Left ventricle myocardium inferior (tissue), 1 donor: ENCODE data around the gene POU4F1. TPM values are rescaled to one million over a fixed set of nuclear protein-coding genes. Genes with fewer than 3 reads are reported as not detected.

Experiments used
- DNase-seq: peaks from one replicate; pipeline ENCODE4 v3.0.0-alpha.2; 2020
- H3K27ac ChIP-seq: fragments of 200-600 bp; replicated peaks from 2 replicates; pipeline ENCODE4 v1.8.0; 2021
- H3K27me3 ChIP-seq: fragments of 200-600 bp; 2 replicates; pipeline ENCODE4 v1.8.0; 2021; ENCODE audit warnings: low read depth
- H3K36me3 ChIP-seq: fragments of 200-600 bp; 2 replicates; pipeline ENCODE4 v1.8.0; 2021
- H3K4me1 ChIP-seq: fragments of 200-600 bp; 2 replicates; pipeline ENCODE4 v1.8.0; 2021
- H3K4me3 ChIP-seq: fragments of 200-600 bp; 2 replicates; pipeline ENCODE4 v1.8.0; 2021; ENCODE audit warnings: mild to moderate bottlenecking, moderate library complexity
- H3K9me3 ChIP-seq: fragments of 200-600 bp; replicated peaks from 2 replicates; pipeline ENCODE4 v1.8.0; 2021
- intact Hi-C: fragments of 100-400 bp; cut with micrococcal nuclease; formaldehyde crosslinking; loops from one replicate; pipeline ENCODE4 v1.11.0; 2022
- total RNA-seq: library from RNA; stranded (reverse); fragmentation: NEBNext Ultra II Directional; extraction: Animal tissue kit (Norgen Biotek cat#: 25700); gene quantifications from one replicate; pipeline ENCODE4 v1.2.1, GENCODE V29; 2021
- TF ChIP-seq, protein P1 (sequence below): fragments of 200-600 bp; IDR thresholded peaks from 2 replicates; pipeline ENCODE4 v1.8.0; 2021; ENCODE audit warnings: antibody characterized with exemption, mild to moderate bottlenecking, borderline replicate concordance
- donor health status: DM: no; HTN: yes; CAD: no; lungs with severe emphysema.

Gene POU4F1
- total RNA-seq, 1 donor from 2014 or later = not detected

DNA sequence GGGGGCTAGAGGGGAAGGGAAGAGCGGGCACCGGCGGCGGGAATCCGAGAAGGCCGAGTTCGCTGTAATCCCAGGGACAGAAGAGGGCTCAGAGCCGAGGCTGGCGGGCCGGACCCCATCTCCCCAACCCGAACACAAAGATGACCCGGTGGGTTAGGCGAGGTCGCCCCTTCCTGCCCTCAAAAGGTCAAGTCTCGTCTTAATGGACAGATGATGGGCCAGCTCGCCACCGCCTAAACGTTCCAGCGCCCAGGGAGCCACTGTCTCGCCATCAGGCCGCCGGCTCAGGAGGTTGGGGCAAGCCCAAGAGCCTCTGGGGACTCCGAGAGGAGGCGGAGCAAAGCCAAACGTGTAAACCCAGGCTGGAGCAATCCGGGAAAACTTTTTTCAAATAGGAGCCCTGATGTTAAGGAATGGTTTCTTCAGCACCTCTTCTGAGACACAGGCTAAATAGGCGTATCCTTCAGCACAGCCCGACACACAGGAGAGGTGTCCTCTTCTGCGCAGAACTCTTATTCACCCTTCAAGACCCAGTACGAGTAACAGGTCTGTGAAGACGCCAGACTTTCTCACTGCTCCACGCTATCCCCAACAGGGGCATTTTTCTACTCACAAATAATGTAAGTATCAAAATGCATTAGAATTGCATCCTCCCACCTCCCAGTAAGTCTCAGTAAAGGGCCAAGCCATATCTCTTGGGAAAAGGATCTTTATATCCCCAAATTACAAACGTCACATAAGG is 6.3 kb upstream of the POU4F1 start:
- intact Hi-C loops = no loop called here
- Histone ChIP-seq H3K9me3 (no peaks in the 10 kb centered on the region), H3K36me3 (peaks cover 11% of the 10 kb centered on the region), H3K27me3 (peaks cover 77% of the 10 kb centered on the region), H3K4me3 (peak overlapping the region; percentile 68), H3K27ac (no peak overlapping the region), H3K4me1 (peaks cover 37% of the 10 kb centered on the region)
- no peak for DNase-seq
- TF ChIP-seq, protein P1, sequence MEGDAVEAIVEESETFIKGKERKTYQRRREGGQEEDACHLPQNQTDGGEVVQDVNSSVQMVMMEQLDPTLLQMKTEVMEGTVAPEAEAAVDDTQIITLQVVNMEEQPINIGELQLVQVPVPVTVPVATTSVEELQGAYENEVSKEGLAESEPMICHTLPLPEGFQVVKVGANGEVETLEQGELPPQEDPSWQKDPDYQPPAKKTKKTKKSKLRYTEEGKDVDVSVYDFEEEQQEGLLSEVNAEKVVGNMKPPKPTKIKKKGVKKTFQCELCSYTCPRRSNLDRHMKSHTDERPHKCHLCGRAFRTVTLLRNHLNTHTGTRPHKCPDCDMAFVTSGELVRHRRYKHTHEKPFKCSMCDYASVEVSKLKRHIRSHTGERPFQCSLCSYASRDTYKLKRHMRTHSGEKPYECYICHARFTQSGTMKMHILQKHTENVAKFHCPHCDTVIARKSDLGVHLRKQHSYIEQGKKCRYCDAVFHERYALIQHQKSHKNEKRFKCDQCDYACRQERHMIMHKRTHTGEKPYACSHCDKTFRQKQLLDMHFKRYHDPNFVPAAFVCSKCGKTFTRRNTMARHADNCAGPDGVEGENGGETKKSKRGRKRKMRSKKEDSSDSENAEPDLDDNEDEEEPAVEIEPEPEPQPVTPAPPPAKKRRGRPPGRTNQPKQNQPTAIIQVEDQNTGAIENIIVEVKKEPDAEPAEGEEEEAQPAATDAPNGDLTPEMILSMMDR = no peak

DNA sequence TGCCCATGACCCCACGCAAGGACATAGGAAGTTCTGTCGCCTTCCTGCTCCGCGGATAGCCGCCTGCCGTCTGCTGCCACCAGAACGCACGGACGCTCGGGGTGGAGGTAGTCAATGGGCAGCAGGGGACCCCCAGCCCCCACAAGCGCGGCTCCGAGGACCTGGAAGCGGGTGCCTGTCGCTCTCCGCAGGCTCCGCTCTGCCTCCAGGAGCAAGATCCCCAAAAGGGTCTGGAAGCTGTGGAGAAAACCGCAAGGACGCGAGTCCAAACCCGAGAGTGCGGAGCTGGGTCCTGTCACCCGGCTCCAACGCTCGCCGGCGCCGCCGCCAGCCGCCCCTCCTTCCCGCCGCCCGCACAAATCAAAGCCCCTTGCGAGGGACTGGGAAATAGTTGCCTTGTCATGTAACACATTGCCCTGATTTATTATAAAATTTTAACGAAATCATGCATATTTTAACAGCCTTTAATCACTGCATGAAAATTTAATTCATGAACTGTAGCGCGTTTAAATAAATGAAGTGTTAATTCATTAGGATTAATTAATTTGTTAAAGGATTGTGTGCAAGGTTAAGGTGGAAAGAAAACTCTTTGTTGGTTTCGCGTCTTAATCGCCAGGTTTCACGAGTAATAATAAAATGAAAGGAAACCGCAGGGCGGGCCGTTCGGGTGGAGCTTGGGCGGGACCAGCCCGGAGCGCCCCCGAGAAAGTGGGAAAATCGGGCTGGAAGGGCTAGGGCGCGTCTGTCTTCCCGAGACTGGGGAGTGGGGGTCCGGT is 5.5 kb upstream of the POU4F1 start:
- H3K36me3 ChIP-seq = peaks cover 3% of the 10 kb centered on the region
- no peak overlapping the region for H3K27ac ChIP-seq
- TF ChIP-seq, protein P1 = no peak
- intact Hi-C loops = no loop called here
- peaks cover 84% of the 10 kb centered on the region for H3K27me3 ChIP-seq
- no peaks in the 10 kb centered on the region for H3K9me3 ChIP-seq
- H3K4me3 ChIP-seq = peak overlapping the region; percentile 68
- no peak for DNase-seq
- H3K4me1 ChIP-seq = peaks cover 37% of the 10 kb centered on the region

DNA sequence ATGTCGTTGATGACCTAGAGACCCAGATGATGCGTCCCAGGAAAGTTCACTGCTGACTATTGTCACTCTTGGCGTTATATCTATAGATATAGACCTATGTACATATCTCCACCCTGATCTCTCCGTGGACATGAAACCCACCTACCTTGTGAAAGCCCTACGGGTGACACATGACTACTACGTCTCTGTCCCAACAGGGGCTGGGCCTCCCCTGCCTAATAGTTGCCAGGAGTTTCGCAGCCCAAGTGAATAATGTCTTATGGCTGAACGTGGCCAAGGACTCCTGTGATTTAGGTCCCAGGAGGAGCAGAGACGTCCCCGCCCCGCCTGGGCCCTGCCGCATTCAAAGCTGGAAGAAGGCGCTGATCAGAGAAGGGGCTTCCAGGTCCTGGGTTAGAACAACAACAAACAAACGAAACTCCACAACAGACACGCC is 4.9 kb upstream of the POU4F1 start:
- Histone ChIP-seq H3K36me3 (no peaks in the 10 kb centered on the region), H3K27me3 (peaks cover 91% of the 10 kb centered on the region), H3K4me3 (peak overlapping the region; percentile 68), H3K27ac (no peak overlapping the region), H3K4me1 (peaks cover 42% of the 10 kb centered on the region), H3K9me3 (no peaks in the 10 kb centered on the region)
- no peak for DNase-seq
- intact Hi-C loops = no loop called here
- TF ChIP-seq, protein P1 = no peak

GRCh38 chr13:78607409-78608251 is 4.3 kb upstream of the POU4F1 start:
- intact Hi-C loops = no loop called here
- Histone ChIP-seq H3K9me3 (no peaks in the 10 kb centered on the region), H3K27ac (no peak overlapping the region), H3K36me3 (no peaks in the 10 kb centered on the region), H3K27me3 (peaks cover 97% of the 10 kb centered on the region), H3K4me3 (peak overlapping the region; percentile 68), H3K4me1 (peaks cover 49% of the 10 kb centered on the region)
- TF ChIP-seq, protein P1 = no peak
- DNase-seq = no peak
